ENCODE data around the gene CHKA.

Gene CHKA

DNA sequence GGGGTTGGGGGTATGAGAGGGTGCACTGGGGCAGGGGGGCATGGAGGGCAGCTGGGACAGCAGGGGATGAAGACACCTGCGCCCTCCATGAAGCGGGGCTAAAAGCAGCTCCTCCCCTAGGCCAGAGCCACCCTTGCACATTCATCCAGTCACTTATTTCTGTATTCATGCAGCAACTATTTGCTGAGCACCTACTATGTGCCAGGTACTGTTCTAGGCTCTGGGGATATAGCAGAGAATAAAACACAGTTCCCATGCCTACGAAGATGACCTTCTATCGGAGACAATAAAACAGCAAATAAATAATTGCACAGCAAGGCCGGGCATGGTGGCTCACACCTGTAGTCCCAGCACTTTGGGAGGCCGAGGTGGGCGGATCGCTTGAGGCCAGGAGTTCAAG, 105.7 kb downstream of the CHKA start:
- Histone ChIP-seq H3K79me2 (ENCODE audit: insufficient read depth, low read length) (no peaks in the 10 kb centered on the region), H4K20me1 (ENCODE audit: insufficient read depth, low read length) (no peaks in the 10 kb centered on the region; the same call in 1 of the 2 replicates), H3K36me3 (ENCODE audit: insufficient read depth, low read length) (no peaks in the 10 kb centered on the region), H3K9ac (ENCODE audit: low read depth, low read length) (no peak overlapping the region), H3K27ac (ENCODE audit: low read length) (no peak overlapping the region), H3K4me3 (ENCODE audit: low read depth in 1 of 2, low read length in 2 of 2) (no peak overlapping the region), H3K4me1 (ENCODE audit: insufficient read depth, low read length) (no peaks in the 10 kb centered on the region), H3K27me3 (ENCODE audit: insufficient read depth, low read length, poor library complexity) (no peaks in the 10 kb centered on the region), H3K4me2 (ENCODE audit: insufficient read depth, low read length) (no peak overlapping the region), H3K9me3 (ENCODE audit: insufficient read depth, low read length, severe bottlenecking) (no peaks in the 10 kb centered on the region), H2AFZ (ENCODE audit: low read depth, low read length) (no peak overlapping the region)
- no peak for TF ChIP-seq EZH2 (IDR thresholded peaks at IDR 0.05; ENCODE audit: borderline replicate concordance, low read depth, low read length, severe bottlenecking)
- TF ChIP-seq, protein P1, sequence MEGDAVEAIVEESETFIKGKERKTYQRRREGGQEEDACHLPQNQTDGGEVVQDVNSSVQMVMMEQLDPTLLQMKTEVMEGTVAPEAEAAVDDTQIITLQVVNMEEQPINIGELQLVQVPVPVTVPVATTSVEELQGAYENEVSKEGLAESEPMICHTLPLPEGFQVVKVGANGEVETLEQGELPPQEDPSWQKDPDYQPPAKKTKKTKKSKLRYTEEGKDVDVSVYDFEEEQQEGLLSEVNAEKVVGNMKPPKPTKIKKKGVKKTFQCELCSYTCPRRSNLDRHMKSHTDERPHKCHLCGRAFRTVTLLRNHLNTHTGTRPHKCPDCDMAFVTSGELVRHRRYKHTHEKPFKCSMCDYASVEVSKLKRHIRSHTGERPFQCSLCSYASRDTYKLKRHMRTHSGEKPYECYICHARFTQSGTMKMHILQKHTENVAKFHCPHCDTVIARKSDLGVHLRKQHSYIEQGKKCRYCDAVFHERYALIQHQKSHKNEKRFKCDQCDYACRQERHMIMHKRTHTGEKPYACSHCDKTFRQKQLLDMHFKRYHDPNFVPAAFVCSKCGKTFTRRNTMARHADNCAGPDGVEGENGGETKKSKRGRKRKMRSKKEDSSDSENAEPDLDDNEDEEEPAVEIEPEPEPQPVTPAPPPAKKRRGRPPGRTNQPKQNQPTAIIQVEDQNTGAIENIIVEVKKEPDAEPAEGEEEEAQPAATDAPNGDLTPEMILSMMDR (IDR thresholded peaks at IDR 0.05; ENCODE audit: borderline replicate concordance, extremely low read depth, low read length, poor library complexity, severe bottlenecking): no peak
- DNase-seq (no peak), ATAC-seq (ENCODE audit: insufficient read depth, low read depth) (no peak)

- Histone ChIP-seq H3K79me2 (ENCODE audit: insufficient read depth, low read length) (no peaks in the 10 kb centered on the region), H4K20me1 (ENCODE audit: insufficient read depth, low read length) (no peaks in the 10 kb centered on the region; the same call in 1 of the 2 replicates), H3K4me2 (ENCODE audit: insufficient read depth, low read length) (no peak overlapping the region), H3K4me1 (ENCODE audit: insufficient read depth, low read length) (no peaks in the 10 kb centered on the region), H3K9me3 (ENCODE audit: insufficient read depth, low read length, severe bottlenecking) (no peaks in the 10 kb centered on the region), H3K36me3 (ENCODE audit: insufficient read depth, low read length) (no peaks in the 10 kb centered on the region), H3K27me3 (ENCODE audit: insufficient read depth, low read length, poor library complexity) (no peaks in the 10 kb centered on the region), H3K9ac (ENCODE audit: low read depth, low read length) (no peak overlapping the region), H2AFZ (ENCODE audit: low read depth, low read length) (no peak overlapping the region), H3K4me3 (ENCODE audit: low read depth in 1 of 2, low read length in 2 of 2) (no peak overlapping the region), H3K27ac (ENCODE audit: low read length) (no peak overlapping the region)
- TF ChIP-seq EZH2 (IDR thresholded peaks at IDR 0.05; ENCODE audit: borderline replicate concordance, low read depth, low read length, severe bottlenecking): no peak
- TF ChIP-seq, protein P1 (IDR thresholded peaks at IDR 0.05; ENCODE audit: borderline replicate concordance, extremely low read depth, low read length, poor library complexity, severe bottlenecking): no peak
- no peak for ATAC-seq (ENCODE audit: insufficient read depth, low read depth)
- DNase-seq: no peak
Observed at GRCh38 chr11:68014947-68015447, 106.2 kb downstream of the CHKA start.

DNA sequence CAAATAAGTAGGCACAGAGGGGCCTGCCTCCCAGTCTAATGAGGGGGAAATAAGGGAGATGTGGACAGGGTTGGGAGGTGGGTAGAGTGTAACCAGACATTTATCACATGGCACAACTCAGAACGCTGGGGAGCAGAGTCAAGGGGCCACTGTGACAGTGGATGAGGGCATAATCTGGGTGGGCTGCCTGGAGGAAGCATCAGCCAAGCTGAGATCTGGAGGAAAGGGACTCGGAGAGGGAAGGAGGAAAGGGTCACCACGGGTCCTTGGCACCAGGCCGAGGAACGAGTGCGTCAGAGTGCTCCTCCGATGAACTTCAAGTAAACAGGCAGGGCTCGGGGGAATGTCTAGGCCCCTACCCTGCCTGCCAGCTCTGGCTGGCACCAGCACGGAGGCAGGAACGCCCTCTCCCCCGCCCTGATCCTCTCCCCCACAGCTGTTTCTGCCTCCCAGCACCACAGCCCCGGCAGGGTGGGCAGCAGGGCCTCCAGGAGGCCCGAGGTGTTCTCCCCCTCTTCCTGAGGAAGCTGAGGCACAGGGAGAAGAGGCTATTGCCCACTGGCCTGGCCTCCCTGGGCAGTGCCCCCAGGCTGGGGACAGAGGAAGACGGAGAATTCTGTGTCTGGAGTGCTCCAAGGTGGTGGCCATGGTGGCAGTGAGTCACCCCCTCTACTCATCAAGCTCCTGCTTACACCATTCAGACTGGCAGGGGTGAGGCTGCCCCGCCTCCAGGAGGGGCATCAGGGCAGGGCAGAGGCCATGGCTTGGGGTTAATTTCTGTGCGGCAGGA, 106.8 kb downstream of the CHKA start:
- Histone ChIP-seq H3K4me1 (ENCODE audit: insufficient read depth, low read length) (no peaks in the 10 kb centered on the region), H3K4me3 (ENCODE audit: low read depth in 1 of 2, low read length in 2 of 2) (no peak overlapping the region)
- DNase-seq: no peak

More for the DNA sequence above, 106.8 kb downstream of the CHKA start:
- peak; percentile 52; the same call in 2 of the 3 replicates for ATAC-seq (ENCODE audit: insufficient read depth, low read depth)
- H3K27ac ChIP-seq (ENCODE audit: low read length): no peak overlapping the region
- H3K9ac ChIP-seq (ENCODE audit: low read depth, low read length): no peak overlapping the region
- no peaks in the 10 kb centered on the region for H3K27me3 ChIP-seq (ENCODE audit: insufficient read depth, low read length, poor library complexity)
- no peaks in the 10 kb centered on the region for H3K9me3 ChIP-seq (ENCODE audit: insufficient read depth, low read length, severe bottlenecking)
- no peaks in the 10 kb centered on the region for H3K79me2 ChIP-seq (ENCODE audit: insufficient read depth, low read length)
- no peak overlapping the region for H3K4me2 ChIP-seq (ENCODE audit: insufficient read depth, low read length)
- no peaks in the 10 kb centered on the region for H3K36me3 ChIP-seq (ENCODE audit: insufficient read depth, low read length)
- no peak for TF ChIP-seq EZH2 (IDR thresholded peaks at IDR 0.05; ENCODE audit: borderline replicate concordance, low read depth, low read length, severe bottlenecking)
- TF ChIP-seq, protein P1 (IDR thresholded peaks at IDR 0.05; ENCODE audit: borderline replicate concordance, extremely low read depth, low read length, poor library complexity, severe bottlenecking): no peak
- H2AFZ ChIP-seq (ENCODE audit: low read depth, low read length): no peak overlapping the region
- no peaks in the 10 kb centered on the region; the same call in 1 of the 2 replicates for H4K20me1 ChIP-seq (ENCODE audit: insufficient read depth, low read length)

Measured in DND-41 (cell line).